HepG2 (cell line): ENCODE results near the gene FAM53B. TPM values are rescaled to one million over a fixed set of nuclear protein-coding genes. Genes with fewer than 3 reads are reported as not detected.

Experiments
- ATF1 ChIP-seq: IDR thresholded peaks from 2 replicates; pipeline ENCODE4 v1.6.1; 2016; ENCODE audit warnings: mild to moderate bottlenecking, control low read depth
- ATM ChIP-seq: fragments of 450-650 bp; IDR thresholded peaks from 2 replicates; pipeline ENCODE4 v1.7.1; 2017; ENCODE audit warnings: mild to moderate bottlenecking, borderline replicate concordance
- HOXA7 ChIP-seq: sonication (generic); formaldehyde crosslinking; IDR thresholded peaks from 2 replicates; pipeline ENCODE4 v1.8.1; 2022; ENCODE audit warnings: mild to moderate bottlenecking, missing genetic modification reagents, moderate library complexity
- IRF2 ChIP-seq: IDR thresholded peaks from 2 replicates; pipeline ENCODE4 v1.6.1; 2018; ENCODE audit warnings: missing genetic modification reagents, missing compliant biosample characterization
- SKI ChIP-seq: fragments of 450-650 bp; IDR thresholded peaks from one replicate; pipeline ENCODE4 v1.6.1; 2018; ENCODE audit warnings: mild to moderate bottlenecking; ENCODE audit not compliant: partially characterized antibody
- SMAD9 ChIP-seq: sonication (generic); formaldehyde crosslinking; IDR thresholded peaks from 2 replicates; pipeline ENCODE4 v1.5.1; 2020; ENCODE audit warnings: mild to moderate bottlenecking, missing genetic modification reagents
- ZNF30 ChIP-seq: sonication (generic); formaldehyde crosslinking; IDR thresholded peaks from 2 replicates; pipeline ENCODE4 v1.5.0; 2020; ENCODE audit warnings: mild to moderate bottlenecking, missing genetic modification reagents
- ZNF577 ChIP-seq: sonication (generic); formaldehyde crosslinking; IDR thresholded peaks from 2 replicates; pipeline ENCODE4 v1.4.0; 2020; ENCODE audit warnings: mild to moderate bottlenecking, low read depth, missing genetic modification reagents, borderline replicate concordance
- polyA plus RNA-seq, 8 experiments: library from polyadenylated mRNA; depleted of rRNA in 3 of 8; stranded (reverse) in 7 of 8; unstranded in 1 of 8; fragments of >200 nt; fragmentation: Illumina TruSeq in 4 of 8; extraction: Trizol in 4 of 8; gene quantifications; 2 replicates each; pipeline versions ENCODE4 v1.2.1 to v1.2.3, GENCODE V29; 2011 to 2016; ENCODE audit warnings: low read depth in 4 of 8, missing spikeins in 1 of 8, mixed read lengths in 1 of 8; ENCODE audit not compliant: insufficient read depth in 1 of 8
- total RNA-seq, 5 experiments: library from RNA; depleted of rRNA; stranded (reverse); fragments of >200 nt; fragmentation: Illumina TruSeq; extraction: Trizol; gene quantifications; 2 replicates each; pipeline ENCODE4 v1.2.3, GENCODE V29; 2016; ENCODE audit warnings: low read depth in 1 of 5
- TF ChIP-seq, protein P1 (sequence below): sonication (generic); formaldehyde crosslinking; IDR thresholded peaks from 2 replicates; pipeline ENCODE4 v1.4.0; 2020; ENCODE audit warnings: mild to moderate bottlenecking, missing genetic modification reagents
- TF ChIP-seq, protein P2 (sequence below): sonication (generic); formaldehyde crosslinking; IDR thresholded peaks from 2 replicates; pipeline ENCODE4 v1.8.0; 2022; ENCODE audit warnings: missing genetic modification reagents, mild to moderate bottlenecking, inconsistent platforms, borderline replicate concordance
- TF ChIP-seq, protein P3 (sequence below): sonication (generic); formaldehyde crosslinking; IDR thresholded peaks from 2 replicates; pipeline ENCODE4 v1.5.0; 2020; ENCODE audit warnings: mild to moderate bottlenecking, missing genetic modification reagents
- TF ChIP-seq, protein P4 (sequence below): fragments of 450-650 bp; IDR thresholded peaks from 2 replicates; pipeline ENCODE4 v1.6.1; 2017; ENCODE audit warnings: mild to moderate bottlenecking
- TF ChIP-seq, protein P5 (sequence below): sonication (generic); formaldehyde crosslinking; IDR thresholded peaks from 2 replicates; pipeline ENCODE4 v1.8.1; 2023; ENCODE audit warnings: missing genetic modification reagents, mild to moderate bottlenecking, borderline replicate concordance

Gene FAM53B
- total and polyA plus RNA-seq, 2 of the 13 experiments (the other 11 are each of a cell fraction or from before 2014, with no cell fraction given) = 6.4 to 19.3 TPM

DNA sequence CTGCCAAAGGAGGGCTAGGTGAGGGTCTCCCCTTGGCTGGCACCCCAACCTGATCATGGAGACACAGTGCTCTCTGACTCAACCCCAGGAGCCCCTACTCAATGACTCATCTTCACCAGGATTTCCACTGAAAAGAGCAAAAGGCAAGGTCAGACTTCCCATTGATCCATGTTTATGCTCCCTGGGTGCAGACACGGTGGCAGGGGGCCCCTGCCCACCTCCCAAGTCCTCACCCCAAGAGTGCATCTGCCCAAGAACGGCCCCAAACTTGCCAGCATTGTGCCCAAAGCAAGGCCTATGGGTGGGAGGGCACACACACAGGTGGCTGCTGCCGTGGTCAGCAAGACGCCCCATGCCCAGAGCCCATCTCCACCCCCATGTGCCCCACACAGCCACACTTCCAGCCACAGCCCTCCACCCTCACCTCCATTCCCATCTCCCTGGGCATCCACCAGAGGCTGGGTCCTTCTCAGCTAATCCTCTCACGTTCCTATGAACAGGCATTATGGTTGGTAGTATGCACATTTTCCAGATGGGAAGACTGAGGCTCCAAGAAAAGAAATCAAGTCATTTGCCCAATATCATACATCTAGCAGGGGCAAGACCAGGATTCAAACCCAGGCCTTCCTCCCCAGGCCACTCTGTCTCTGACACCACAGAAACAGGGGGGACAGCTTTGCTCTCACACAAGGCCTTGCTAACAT is 31.3 kb downstream of the FAM53B start (continued):
- TF ChIP-seq, protein P1, sequence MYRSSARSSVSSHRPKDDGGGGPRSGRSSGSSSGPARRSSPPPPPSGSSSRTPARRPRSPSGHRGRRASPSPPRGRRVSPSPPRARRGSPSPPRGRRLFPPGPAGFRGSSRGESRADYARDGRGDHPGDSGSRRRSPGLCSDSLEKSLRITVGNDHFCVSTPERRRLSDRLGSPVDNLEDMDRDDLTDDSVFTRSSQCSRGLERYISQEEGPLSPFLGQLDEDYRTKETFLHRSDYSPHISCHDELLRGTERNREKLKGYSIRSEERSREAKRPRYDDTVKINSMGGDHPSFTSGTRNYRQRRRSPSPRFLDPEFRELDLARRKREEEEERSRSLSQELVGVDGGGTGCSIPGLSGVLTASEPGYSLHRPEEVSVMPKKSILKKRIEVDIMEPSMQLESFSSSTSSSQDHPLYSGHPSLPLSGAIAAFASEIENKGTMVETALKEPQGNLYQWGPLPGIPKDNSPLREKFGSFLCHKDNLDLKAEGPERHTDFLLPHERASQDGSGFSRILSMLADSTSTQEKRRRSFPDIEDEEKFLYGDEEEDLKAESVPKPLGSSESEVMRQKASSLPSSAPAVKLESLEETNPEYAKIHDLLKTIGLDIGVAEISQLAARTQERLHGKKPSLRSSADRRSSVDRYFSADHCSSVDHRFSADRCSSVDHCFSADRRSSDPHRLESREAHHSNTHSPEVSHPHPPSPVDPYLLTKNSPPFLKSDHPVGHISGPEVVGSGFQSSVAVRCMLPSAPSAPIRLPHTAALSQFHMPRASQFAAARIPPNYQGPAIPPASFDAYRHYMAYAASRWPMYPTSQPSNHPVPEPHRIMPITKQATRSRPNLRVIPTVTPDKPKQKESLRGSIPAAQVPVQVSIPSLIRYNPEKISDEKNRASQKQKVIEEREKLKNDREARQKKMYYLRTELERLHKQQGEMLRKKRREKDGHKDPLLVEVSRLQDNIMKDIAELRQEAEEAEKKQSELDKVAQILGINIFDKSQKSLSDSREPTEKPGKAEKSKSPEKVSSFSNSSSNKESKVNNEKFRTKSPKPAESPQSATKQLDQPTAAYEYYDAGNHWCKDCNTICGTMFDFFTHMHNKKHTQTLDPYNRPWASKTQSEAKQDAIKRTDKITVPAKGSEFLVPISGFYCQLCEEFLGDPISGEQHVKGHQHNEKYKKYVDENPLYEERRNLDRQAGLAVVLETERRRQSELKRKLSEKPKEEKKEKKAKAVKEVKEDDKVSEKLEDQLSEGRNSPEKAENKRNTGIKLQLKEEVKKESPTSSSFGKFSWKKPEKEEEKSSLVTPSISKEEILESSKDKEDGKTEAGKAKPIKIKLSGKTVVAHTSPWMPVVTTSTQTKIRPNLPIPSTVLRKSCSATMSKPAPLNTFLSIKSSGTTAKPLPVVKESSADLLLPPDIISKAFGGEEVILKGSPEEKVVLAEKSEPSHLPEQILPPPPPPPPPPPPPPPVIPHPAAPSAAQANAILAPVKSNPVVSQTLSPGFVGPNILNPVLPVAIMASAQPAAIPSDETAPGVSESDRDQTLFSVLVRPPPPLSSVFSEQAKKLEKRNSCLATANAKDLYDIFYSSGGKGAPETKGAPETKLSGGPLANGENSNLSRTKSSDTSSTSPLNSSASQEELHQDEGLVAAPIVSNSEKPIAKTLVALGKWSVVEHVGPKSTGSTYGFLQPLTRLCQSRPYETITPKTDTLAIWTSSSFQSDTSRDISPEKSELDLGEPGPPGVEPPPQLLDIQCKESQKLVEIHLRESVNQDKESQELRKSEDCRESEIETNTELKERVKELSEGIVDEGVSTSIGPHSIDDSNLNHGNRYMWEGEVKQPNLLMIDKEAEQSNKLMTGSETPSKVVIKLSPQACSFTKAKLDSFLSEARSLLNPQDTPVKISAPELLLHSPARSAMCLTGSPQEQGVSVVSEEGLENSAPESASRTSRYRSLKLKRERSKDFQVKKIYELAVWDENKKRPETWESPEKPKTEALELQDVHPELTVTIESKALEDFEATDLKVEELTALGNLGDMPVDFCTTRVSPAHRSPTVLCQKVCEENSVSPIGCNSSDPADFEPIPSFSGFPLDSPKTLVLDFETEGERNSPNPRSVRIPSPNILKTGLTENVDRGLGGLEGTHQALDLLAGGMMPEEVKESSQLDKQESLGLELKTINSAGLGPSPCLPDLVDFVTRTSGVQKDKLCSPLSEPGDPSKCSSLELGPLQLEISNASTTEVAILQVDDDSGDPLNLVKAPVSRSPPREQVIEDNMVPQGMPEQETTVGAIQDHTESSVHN (CRISPR knock-in tag) = no peak
- TF ChIP-seq ATM (no peak), SMAD9 (CRISPR knock-in tag) (no peak), ZNF30 (CRISPR knock-in tag) (no peak), IRF2 (CRISPR knock-in tag) (0 out of 2 replicates have a peak, but pooled peaks have one; percentile 16), HOXA7 (CRISPR knock-in tag) (no peak), ZNF577 (CRISPR knock-in tag) (no peak), SKI (no peak), ATF1 (CRISPR knock-in tag) (no peak)
- TF ChIP-seq, protein P2, sequence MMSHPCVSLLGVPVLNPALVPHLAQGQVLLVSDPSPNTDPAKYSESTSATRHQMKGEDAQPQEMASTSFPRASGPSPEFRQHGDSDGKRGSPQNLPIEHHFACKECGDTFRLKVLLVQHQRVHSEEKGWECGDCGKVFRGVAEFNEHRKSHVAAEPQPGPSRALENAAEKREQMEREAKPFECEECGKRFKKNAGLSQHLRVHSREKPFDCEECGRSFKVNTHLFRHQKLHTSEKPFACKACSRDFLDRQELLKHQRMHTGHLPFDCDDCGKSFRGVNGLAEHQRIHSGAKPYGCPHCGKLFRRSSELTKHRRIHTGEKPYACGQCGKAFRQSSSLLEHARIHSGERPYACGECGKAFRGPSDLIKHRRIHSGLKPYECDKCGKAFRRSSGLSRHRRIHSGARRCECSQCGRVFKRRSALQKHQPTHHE (CRISPR knock-in tag) = no peak
- TF ChIP-seq, protein P3, sequence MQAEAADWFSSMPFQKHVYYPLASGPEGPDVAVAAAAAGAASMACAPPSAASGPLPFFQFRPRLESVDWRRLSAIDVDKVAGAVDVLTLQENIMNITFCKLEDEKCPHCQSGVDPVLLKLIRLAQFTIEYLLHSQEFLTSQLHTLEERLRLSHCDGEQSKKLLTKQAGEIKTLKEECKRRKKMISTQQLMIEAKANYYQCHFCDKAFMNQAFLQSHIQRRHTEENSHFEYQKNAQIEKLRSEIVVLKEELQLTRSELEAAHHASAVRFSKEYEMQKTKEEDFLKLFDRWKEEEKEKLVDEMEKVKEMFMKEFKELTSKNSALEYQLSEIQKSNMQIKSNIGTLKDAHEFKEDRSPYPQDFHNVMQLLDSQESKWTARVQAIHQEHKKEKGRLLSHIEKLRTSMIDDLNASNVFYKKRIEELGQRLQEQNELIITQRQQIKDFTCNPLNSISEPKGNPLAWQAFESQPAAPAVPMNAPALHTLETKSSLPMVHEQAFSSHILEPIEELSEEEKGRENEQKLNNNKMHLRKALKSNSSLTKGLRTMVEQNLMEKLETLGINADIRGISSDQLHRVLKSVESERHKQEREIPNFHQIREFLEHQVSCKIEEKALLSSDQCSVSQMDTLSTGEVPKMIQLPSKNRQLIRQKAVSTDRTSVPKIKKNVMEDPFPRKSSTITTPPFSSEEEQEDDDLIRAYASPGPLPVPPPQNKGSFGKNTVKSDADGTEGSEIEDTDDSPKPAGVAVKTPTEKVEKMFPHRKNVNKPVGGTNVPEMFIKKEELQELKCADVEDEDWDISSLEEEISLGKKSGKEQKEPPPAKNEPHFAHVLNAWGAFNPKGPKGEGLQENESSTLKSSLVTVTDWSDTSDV (CRISPR knock-in tag) = no peak
- TF ChIP-seq, protein P4, sequence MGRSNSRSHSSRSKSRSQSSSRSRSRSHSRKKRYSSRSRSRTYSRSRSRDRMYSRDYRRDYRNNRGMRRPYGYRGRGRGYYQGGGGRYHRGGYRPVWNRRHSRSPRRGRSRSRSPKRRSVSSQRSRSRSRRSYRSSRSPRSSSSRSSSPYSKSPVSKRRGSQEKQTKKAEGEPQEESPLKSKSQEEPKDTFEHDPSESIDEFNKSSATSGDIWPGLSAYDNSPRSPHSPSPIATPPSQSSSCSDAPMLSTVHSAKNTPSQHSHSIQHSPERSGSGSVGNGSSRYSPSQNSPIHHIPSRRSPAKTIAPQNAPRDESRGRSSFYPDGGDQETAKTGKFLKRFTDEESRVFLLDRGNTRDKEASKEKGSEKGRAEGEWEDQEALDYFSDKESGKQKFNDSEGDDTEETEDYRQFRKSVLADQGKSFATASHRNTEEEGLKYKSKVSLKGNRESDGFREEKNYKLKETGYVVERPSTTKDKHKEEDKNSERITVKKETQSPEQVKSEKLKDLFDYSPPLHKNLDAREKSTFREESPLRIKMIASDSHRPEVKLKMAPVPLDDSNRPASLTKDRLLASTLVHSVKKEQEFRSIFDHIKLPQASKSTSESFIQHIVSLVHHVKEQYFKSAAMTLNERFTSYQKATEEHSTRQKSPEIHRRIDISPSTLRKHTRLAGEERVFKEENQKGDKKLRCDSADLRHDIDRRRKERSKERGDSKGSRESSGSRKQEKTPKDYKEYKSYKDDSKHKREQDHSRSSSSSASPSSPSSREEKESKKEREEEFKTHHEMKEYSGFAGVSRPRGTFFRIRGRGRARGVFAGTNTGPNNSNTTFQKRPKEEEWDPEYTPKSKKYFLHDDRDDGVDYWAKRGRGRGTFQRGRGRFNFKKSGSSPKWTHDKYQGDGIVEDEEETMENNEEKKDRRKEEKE = no peak
- TF ChIP-seq, protein P5, sequence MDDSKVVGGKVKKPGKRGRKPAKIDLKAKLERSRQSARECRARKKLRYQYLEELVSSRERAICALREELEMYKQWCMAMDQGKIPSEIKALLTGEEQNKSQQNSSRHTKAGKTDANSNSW (CRISPR knock-in tag) = no peak
